Tibial nerve (tissue), 3 donors: Measurements from ENCODE around the gene TIE1.

Source experiments
- CTCF ChIP-seq, 5 experiments: fragments of 200-600 bp in 3 of 5; fragments of 450-650 bp in 2 of 5; sonication (generic) in 3 of 5; IDR thresholded peaks; one replicate each; pipeline ENCODE4 v1.5.1; 2016 to 2019; ENCODE audit warnings: antibody characterized with exemption in 5 of 5, mild to moderate bottlenecking in 3 of 5, moderate library complexity in 2 of 5
- POLR2A ChIP-seq, 2 donors: fragments of 450-650 bp; IDR thresholded peaks; one replicate each; pipeline ENCODE4 v1.6.1; 2017; ENCODE audit warnings: antibody characterized with exemption in 2 of 2, mild to moderate bottlenecking in 2 of 2, moderate library complexity in 2 of 2

GRCh38 chr1:43316738-43317520 is 16.1 kb downstream of the TIE1 start:
- TF ChIP-seq CTCF (IDR thresholded peaks at IDR 0.05) (no peak), POLR2A (IDR thresholded peaks at IDR 0.05) (no peak)
